Measurements from ENCODE around the gene UGT1A8.
"Not testable (repeated sequence)": the region's sequence is repeated elsewhere in the genome, so short reads cannot be mapped to it uniquely, and the experiment has no call there.

Gene UGT1A8

DNA sequence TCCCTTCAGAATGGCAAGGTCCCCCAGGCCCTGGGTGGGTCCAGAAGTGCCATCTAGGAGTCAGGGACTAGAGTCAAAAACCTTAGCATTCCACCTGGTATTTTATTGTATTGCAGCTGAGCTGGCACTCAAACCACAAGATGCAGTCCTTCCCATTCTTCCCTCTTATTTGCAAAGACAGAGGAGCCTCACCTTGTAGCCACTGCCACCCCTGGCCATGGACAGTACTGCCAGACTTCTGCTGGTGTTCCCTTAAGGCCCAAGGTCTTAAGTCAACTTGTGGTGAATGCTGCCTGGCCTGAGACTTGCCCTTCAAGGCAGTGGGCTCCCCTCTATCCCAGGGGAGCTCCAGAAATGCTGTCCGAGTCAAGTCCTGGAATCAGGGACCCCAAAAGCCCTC is 25.7 kb downstream of the UGT1A8 start:
- no peak overlapping the region for H2AFZ ChIP-seq (ENCODE audit: low read depth, low read length)
- no peak for TF ChIP-seq EZH2phosphoT487 (IDR thresholded peaks at IDR 0.05; ENCODE audit: low read depth)
- TF ChIP-seq, protein P1, sequence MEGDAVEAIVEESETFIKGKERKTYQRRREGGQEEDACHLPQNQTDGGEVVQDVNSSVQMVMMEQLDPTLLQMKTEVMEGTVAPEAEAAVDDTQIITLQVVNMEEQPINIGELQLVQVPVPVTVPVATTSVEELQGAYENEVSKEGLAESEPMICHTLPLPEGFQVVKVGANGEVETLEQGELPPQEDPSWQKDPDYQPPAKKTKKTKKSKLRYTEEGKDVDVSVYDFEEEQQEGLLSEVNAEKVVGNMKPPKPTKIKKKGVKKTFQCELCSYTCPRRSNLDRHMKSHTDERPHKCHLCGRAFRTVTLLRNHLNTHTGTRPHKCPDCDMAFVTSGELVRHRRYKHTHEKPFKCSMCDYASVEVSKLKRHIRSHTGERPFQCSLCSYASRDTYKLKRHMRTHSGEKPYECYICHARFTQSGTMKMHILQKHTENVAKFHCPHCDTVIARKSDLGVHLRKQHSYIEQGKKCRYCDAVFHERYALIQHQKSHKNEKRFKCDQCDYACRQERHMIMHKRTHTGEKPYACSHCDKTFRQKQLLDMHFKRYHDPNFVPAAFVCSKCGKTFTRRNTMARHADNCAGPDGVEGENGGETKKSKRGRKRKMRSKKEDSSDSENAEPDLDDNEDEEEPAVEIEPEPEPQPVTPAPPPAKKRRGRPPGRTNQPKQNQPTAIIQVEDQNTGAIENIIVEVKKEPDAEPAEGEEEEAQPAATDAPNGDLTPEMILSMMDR (IDR thresholded peaks at IDR 0.05; ENCODE audit: low read depth, low read length): 0 out of 2 replicates have a peak, but pooled peaks have one; percentile 8
- no peaks in the 10 kb centered on the region for H3K27me3 ChIP-seq (ENCODE audit: low read depth, low read length)
- no peaks in the 10 kb centered on the region for H4K20me1 ChIP-seq (ENCODE audit: insufficient read depth, low read length)
- no peaks in the 10 kb centered on the region for H3K79me2 ChIP-seq (ENCODE audit: low read length)
- no peak overlapping the region for H3K9ac ChIP-seq (ENCODE audit: low read length)
- H3K4me3 ChIP-seq (ENCODE audit: low read length): no peak overlapping the region
- H3K9me3 ChIP-seq (ENCODE audit: insufficient read depth, low read length): no peaks in the 10 kb centered on the region
- H3K4me1 ChIP-seq (ENCODE audit: low read length): no peaks in the 10 kb centered on the region
- no peak overlapping the region for H3K4me2 ChIP-seq (ENCODE audit: low read length)
- H3K27ac ChIP-seq (ENCODE audit: low read length): no peak overlapping the region
- H3K36me3 ChIP-seq (replicated peaks; ENCODE audit: low read depth, low read length): no peaks in the 10 kb centered on the region

DNA sequence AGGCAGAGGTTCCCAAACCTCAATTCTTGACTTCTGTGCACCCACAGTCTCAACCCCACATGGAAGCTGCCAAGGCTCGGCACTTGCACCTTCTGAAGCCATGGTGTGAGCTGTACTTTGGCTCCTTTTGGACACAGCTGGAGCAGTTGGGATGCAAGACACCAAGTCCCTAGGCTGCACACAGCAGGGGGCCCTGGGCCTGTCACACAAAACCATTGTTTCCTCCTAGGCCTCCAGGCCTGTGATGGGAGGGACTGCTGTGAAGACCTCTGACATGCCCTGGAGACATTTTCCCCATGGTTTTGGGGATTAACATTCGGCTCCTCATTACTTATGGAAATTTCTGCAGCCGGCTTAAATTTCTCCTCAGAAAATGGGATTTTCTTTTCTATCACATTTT is 28.6 kb downstream of the UGT1A8 start:
- not testable (repeated sequence) for H2AFZ ChIP-seq (ENCODE audit: low read depth, low read length); H3K36me3 ChIP-seq (replicated peaks; ENCODE audit: low read depth, low read length); H3K27ac ChIP-seq (ENCODE audit: low read length); H4K20me1 ChIP-seq (ENCODE audit: insufficient read depth, low read length); H3K4me2 ChIP-seq (ENCODE audit: low read length); H3K27me3 ChIP-seq (ENCODE audit: low read depth, low read length); H3K79me2 ChIP-seq (ENCODE audit: low read length); H3K4me1 ChIP-seq (ENCODE audit: low read length); H3K9ac ChIP-seq (ENCODE audit: low read length); H3K9me3 ChIP-seq (ENCODE audit: insufficient read depth, low read length); H3K4me3 ChIP-seq (ENCODE audit: low read length)

DNA sequence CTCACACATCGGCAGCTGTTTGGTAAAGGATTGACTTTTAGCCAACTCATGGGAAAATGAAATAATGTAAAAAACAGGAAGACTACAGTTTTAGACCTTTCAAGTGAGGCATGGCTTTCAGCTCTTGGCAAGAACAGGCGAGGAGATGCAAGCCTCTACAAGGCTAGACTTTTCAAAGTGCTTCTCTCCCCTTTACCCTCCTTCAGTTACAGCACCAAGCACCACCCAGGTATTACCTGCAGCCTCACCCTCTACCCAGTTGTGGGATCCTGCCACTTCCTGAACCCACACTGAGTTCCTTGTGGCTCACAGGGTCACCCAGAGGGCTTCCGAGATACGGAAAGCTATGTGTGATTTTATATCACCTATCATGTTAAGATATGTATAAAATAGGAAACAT is 33.5 kb downstream of the UGT1A8 start:
- Histone ChIP-seq H3K4me2 (ENCODE audit: low read length) (no peak overlapping the region), H2AFZ (ENCODE audit: low read depth, low read length) (no peak overlapping the region), H3K9me3 (ENCODE audit: insufficient read depth, low read length) (no peaks in the 10 kb centered on the region), H3K36me3 (replicated peaks; ENCODE audit: low read depth, low read length) (no peaks in the 10 kb centered on the region), H3K4me3 (ENCODE audit: low read length) (no peak overlapping the region), H4K20me1 (ENCODE audit: insufficient read depth, low read length) (no peaks in the 10 kb centered on the region), H3K27me3 (ENCODE audit: low read depth, low read length) (no peaks in the 10 kb centered on the region), H3K4me1 (ENCODE audit: low read length) (no peaks in the 10 kb centered on the region), H3K27ac (ENCODE audit: low read length) (no peak overlapping the region), H3K79me2 (ENCODE audit: low read length) (no peaks in the 10 kb centered on the region), H3K9ac (ENCODE audit: low read length) (no peak overlapping the region)
- no peak for TF ChIP-seq EZH2phosphoT487 (IDR thresholded peaks at IDR 0.05; ENCODE audit: low read depth)
- TF ChIP-seq, protein P1 (IDR thresholded peaks at IDR 0.05; ENCODE audit: low read depth, low read length): no peak

DNA sequence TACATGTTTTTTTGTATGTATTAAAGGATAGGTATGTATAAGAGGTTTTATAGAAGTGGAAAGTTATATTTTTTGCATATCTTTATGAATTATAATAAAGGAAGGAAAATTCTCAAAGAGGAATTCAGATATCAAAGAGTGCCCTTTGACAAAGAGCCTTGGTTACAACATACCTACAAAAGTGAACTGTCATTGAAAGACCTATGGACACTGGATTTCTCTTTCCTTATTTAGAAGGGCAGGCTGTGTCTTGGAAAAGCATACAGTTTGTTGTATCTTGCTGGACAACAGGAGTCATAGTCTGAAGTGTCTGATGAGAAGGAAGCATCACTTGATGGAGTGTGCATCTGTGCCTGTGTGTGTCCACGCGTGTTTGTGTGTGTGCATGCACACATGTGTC is 34.0 kb downstream of the UGT1A8 start:
- Histone ChIP-seq H2AFZ (ENCODE audit: low read depth, low read length) (no peak overlapping the region), H3K4me3 (ENCODE audit: low read length) (no peak overlapping the region), H3K4me1 (ENCODE audit: low read length) (no peaks in the 10 kb centered on the region), H3K27ac (ENCODE audit: low read length) (no peak overlapping the region), H3K9me3 (ENCODE audit: insufficient read depth, low read length) (no peaks in the 10 kb centered on the region), H3K79me2 (ENCODE audit: low read length) (no peaks in the 10 kb centered on the region), H3K36me3 (replicated peaks; ENCODE audit: low read depth, low read length) (no peaks in the 10 kb centered on the region), H3K27me3 (ENCODE audit: low read depth, low read length) (no peaks in the 10 kb centered on the region), H3K9ac (ENCODE audit: low read length) (no peak overlapping the region), H3K4me2 (ENCODE audit: low read length) (no peak overlapping the region), H4K20me1 (ENCODE audit: insufficient read depth, low read length) (no peaks in the 10 kb centered on the region)
- TF ChIP-seq, protein P1 (IDR thresholded peaks at IDR 0.05; ENCODE audit: low read depth, low read length): no peak
- no peak for TF ChIP-seq EZH2phosphoT487 (IDR thresholded peaks at IDR 0.05; ENCODE audit: low read depth)

DNA sequence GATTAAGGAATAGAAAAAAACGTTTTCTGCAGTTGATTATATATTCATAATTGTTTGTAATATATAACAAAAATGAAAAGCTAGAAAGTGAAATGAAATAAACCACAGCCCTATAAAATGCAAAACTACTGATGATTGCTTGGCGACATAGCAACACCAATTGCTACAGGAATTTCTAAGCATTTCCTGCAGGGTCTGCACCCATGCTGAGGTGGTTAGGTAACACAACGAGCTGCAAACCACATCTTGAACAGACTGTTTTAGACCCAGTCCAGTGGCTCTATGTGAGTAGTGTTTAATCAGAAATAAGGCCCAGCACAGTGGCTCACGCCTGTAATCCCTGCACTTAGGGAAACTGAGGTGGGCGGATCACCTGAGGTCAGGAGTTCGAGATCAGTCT is 37.1 kb downstream of the UGT1A8 start:
- H3K9ac ChIP-seq (ENCODE audit: low read length): no peak overlapping the region
- H3K4me1 ChIP-seq (ENCODE audit: low read length): no peaks in the 10 kb centered on the region
- no peak overlapping the region for H2AFZ ChIP-seq (ENCODE audit: low read depth, low read length)
- no peaks in the 10 kb centered on the region for H3K27me3 ChIP-seq (ENCODE audit: low read depth, low read length)
- no peaks in the 10 kb centered on the region for H3K79me2 ChIP-seq (ENCODE audit: low read length)
- H3K4me3 ChIP-seq (ENCODE audit: low read length): no peak overlapping the region
- no peak overlapping the region for H3K4me2 ChIP-seq (ENCODE audit: low read length)
- no peaks in the 10 kb centered on the region for H3K36me3 ChIP-seq (replicated peaks; ENCODE audit: low read depth, low read length)
- no peak for TF ChIP-seq EZH2phosphoT487 (IDR thresholded peaks at IDR 0.05; ENCODE audit: low read depth)
- TF ChIP-seq, protein P1 (IDR thresholded peaks at IDR 0.05; ENCODE audit: low read depth, low read length): no peak
- no peaks in the 10 kb centered on the region for H3K9me3 ChIP-seq (ENCODE audit: insufficient read depth, low read length)
- H3K27ac ChIP-seq (ENCODE audit: low read length): no peak overlapping the region
- H4K20me1 ChIP-seq (ENCODE audit: insufficient read depth, low read length): no peaks in the 10 kb centered on the region

Measured in OCI-LY3 (cell line).